HepG2 (cell line): ENCODE measurements around the gene SRGAP2B. TPM values are rescaled to one million over a fixed set of nuclear protein-coding genes. Genes with fewer than 3 reads are reported as not detected.
A peak's percentile ranks its signal among the peaks of the same experiment; 100 is the strongest.
"Not testable (repeated sequence)": the region's sequence is repeated elsewhere in the genome, so short reads cannot be mapped to it uniquely, and the experiment has no call there.

ENCODE experiments used
- ATAC-seq: fragments of 200-7000 bp; cut with Tn5 transposase; 3 replicates; pipeline ENCODE4 v1.9.1; 2020; ENCODE audit warnings: mild to moderate bottlenecking, moderate library complexity
- BruUV-seq: library from RNA; stranded (reverse); fragments of 400-500 nt; replicated peaks from 2 replicates; lab custom pipeline; 2021; lab: Mats Ljungman, UMichigan
- CTCF ChIA-PET: fragments of 300-600 bp; formaldehyde crosslinking; extraction: SDS; loops from one replicate; lab custom pipeline; 2021; ENCODE audit warnings: low total read pairs, inconsistent platforms, low intra/inter-chr PET ratio; lab: Yijun Ruan, JAX
- POLR2A ChIA-PET: fragments of 350-600 bp; sonication (Branson Sonifier 250); formaldehyde crosslinking; loops from one replicate; lab custom pipeline; 2020; ENCODE audit warnings: antibody characterized with exemption, inconsistent platforms; lab: Yijun Ruan, JAX
- DNase-seq: peaks from one replicate; pipeline ENCODE4 v3.0.0-alpha.2; 2015; ENCODE audit warnings: low spot score
- FAIRE-seq: peaks from 3 replicates; lab custom pipeline; 2011; peaks lifted over from hg19 to GRCh38; lab: Jason Lieb, UNC
- H2AFZ ChIP-seq: one replicate; pipeline ENCODE4 v1.6.1; 2011; ENCODE audit warnings: low read length, inconsistent platforms
- H3K27ac ChIP-seq: fragments of 300-600 bp; 3 replicates; pipeline ENCODE4 v1.8.0; 2011; ENCODE audit warnings: mixed run types, mild to moderate bottlenecking, mixed read lengths, low read length, inconsistent platforms; ENCODE audit not compliant: insufficient read depth; ENCODE audit errors: extremely low read length
- H3K27me3 ChIP-seq, 2 experiments: fragments of 200-600 bp in 1 of 2; 2 replicates in 1 of 2; 3 replicates in 1 of 2; pipeline versions ENCODE4 v1.6.0 to v1.8.0; 2011; ENCODE audit warnings: low read length in 2 of 2, mild to moderate bottlenecking in 2 of 2, moderate library complexity in 2 of 2, inconsistent platforms in 1 of 2; ENCODE audit not compliant: insufficient read depth in 2 of 2, control insufficient read depth in 1 of 2
- H3K36me3 ChIP-seq, 2 experiments: fragments of 200-600 bp in 1 of 2; replicated peaks in 1 of 2; 2 replicates in 1 of 2; 3 replicates in 1 of 2; pipeline versions ENCODE4 v1.5.1 to v1.8.0; 2011; ENCODE audit warnings: low read length in 2 of 2, inconsistent platforms in 1 of 2; ENCODE audit not compliant: insufficient read depth in 2 of 2, control insufficient read depth in 1 of 2
- H3K4me1 ChIP-seq: 2 replicates; pipeline ENCODE4 v1.5.1; 2012; ENCODE audit warnings: low read length, inconsistent platforms; ENCODE audit not compliant: insufficient read depth
- H3K4me2 ChIP-seq: 2 replicates; pipeline ENCODE4 v1.6.0; 2011; ENCODE audit warnings: low read depth, low read length, inconsistent platforms
- H3K4me3 ChIP-seq, 3 experiments: fragments of 200-600 bp in 1 of 3; sonication (generic), shearing (Covaris generic) in 1 of 3; replicated peaks in 1 of 3; 2 replicates each; pipeline ENCODE4 v1.5.1; 2011 to 2016; ENCODE audit warnings: low read length in 3 of 3, inconsistent platforms in 2 of 3, low read depth in 2 of 3, mild to moderate bottlenecking in 2 of 3, control low read depth in 1 of 3, mixed read lengths in 1 of 3; ENCODE audit not compliant: insufficient read depth in 1 of 3
- H3K79me2 ChIP-seq: one replicate; pipeline ENCODE4 v1.6.1; 2011; ENCODE audit warnings: low read length, inconsistent platforms; ENCODE audit not compliant: insufficient read depth
- H3K9ac ChIP-seq: 2 replicates; pipeline ENCODE4 v1.6.0; 2011; ENCODE audit warnings: mild to moderate bottlenecking, low read depth, low read length, inconsistent platforms; ENCODE audit not compliant: insufficient read depth
- H3K9me3 ChIP-seq: 2 replicates; pipeline ENCODE4 v1.5.1; 2012; ENCODE audit warnings: mild to moderate bottlenecking, low read length
- H4K20me1 ChIP-seq: 2 replicates; pipeline ENCODE4 v1.6.0; 2011; ENCODE audit warnings: inconsistent platforms, mild to moderate bottlenecking, low read length, moderate library complexity; ENCODE audit not compliant: insufficient read depth
- WGBS: methylation state at CpG from one replicate; pipeline ENCODE4 v1.1.6; 2017; ENCODE audit warnings: low lambda C conversion rate; 5-methylcytosine and 5-hydroxymethylcytosine counted together
- in situ Hi-C: cut with HindIII; loops from 2 replicates; pipeline ENCODE4 v1.10.0; 2017; ENCODE audit warnings: low pct_unique_long_range_greater_than_20kb; ENCODE audit not compliant: extremely low pct_ligation_motif_present
- intact Hi-C: fragments of 100-400 bp; cut with micrococcal nuclease; formaldehyde crosslinking; loops from one replicate; pipeline ENCODE4 v1.10.0; 2022; ENCODE audit not compliant: unreplicated experiment
- polyA plus RNA-seq, 8 experiments: library from polyadenylated mRNA; depleted of rRNA in 3 of 8; stranded (reverse) in 7 of 8; unstranded in 1 of 8; fragments of >200 nt; fragmentation: Illumina TruSeq in 4 of 8; extraction: Trizol in 4 of 8; gene quantifications; 2 replicates each; pipeline versions ENCODE4 v1.2.1 to v1.2.3, GENCODE V29; 2011 to 2016; ENCODE audit warnings: low read depth in 4 of 8, missing spikeins in 1 of 8, mixed read lengths in 1 of 8; ENCODE audit not compliant: insufficient read depth in 1 of 8
- total RNA-seq, 5 experiments: library from RNA; depleted of rRNA; stranded (reverse); fragments of >200 nt; fragmentation: Illumina TruSeq; extraction: Trizol; gene quantifications; 2 replicates each; pipeline ENCODE4 v1.2.3, GENCODE V29; 2016; ENCODE audit warnings: low read depth in 1 of 5

SRGAP2B gene
- total and polyA plus RNA-seq, 2 of the 13 experiments (the other 11 are each of a cell fraction or from before 2014, with no cell fraction given): 9.2 to 16.1 TPM

DNA sequence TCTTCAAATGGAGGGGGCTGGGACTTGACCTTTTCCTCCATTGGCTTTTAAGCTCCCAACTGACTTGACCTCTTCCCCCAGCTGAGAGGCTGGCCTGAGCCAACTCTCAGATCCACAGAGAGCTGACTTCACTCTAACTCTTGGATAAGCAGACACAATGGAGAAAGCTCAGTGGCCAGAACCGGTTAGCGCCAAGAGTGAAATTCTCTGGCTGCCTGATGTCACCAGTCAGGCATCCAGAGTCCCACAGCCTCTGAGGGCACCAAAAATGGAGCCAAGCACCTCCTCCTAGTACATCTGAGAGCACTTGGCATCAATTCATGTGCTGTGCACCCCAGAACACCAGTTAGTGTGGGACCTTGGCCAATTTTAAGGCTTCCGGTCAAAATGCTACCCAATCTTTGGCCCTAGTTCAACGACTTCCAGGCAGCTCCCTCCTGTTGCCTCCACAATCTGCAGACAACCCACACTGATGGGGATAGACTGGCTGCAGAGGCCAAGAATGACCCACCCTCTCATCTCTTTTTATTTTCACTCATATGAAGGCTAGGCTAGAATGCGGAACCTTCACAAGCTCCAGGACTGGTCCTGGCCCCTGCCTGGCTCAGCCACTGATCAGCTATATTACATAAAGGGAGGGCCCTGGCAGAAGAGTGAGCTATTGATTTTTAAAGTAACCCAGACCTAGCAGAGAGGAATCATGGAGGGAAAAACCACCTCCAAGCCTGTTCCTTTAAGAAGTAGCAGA is 200.5 kb downstream of the SRGAP2B start:
- intact Hi-C loops, ATAC-seq, POLR2A ChIA-PET, H3K36me3 ChIP-seq, H3K4me1 ChIP-seq, H3K9ac ChIP-seq, H3K4me2 ChIP-seq, CTCF ChIA-PET, H3K79me2 ChIP-seq, H3K9me3 ChIP-seq, H3K4me3 ChIP-seq, H2AFZ ChIP-seq, H3K27ac ChIP-seq, FAIRE-seq, DNase-seq, H3K27me3 ChIP-seq, BruUV-seq, in situ Hi-C loops, H4K20me1 ChIP-seq: not testable (repeated sequence)
- whole genome bisulfite sequencing: no CpG with 5 or more reads among the region's 5 CpGs

DNA sequence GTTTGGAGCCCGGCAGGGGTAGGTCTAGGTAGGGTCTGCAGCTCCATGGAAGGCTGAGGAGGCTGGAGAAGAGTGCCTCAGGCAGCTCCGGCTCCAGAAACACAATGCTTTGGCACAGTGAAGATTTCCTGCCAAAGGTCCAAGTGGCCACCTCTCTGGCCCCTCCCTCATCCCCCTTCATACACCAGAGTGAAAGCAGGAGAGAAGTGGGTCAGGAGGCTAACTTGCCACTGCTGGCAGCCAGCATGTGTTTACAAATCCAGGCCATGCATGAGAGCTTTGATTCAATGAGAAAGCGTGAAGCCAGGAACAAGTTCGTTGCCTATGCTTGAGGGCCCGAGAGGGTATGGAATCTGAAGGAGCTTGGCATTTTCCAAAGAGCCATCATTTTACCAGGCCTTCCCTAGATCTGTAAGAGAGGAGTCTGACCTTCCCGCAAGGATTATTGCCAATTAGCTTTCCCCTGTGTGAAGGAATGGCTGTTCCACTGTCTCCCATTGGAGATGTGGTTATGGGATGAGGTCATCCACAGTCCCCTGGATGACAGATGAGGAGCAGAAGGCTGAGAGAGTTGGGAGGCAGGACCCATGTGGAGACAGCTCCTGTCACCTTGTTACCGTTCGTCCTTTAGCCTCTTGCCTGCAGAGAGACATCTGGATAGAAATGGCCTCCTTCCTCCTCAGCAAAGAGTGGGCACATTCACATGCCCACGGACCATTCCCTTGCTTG is 201.3 kb downstream of the SRGAP2B start:
- H3K9me3 ChIP-seq, FAIRE-seq, H3K4me3 ChIP-seq, H3K27ac ChIP-seq, in situ Hi-C loops, intact Hi-C loops, BruUV-seq, CTCF ChIA-PET, DNase-seq, H3K4me2 ChIP-seq, H2AFZ ChIP-seq, H3K79me2 ChIP-seq, H3K4me1 ChIP-seq, H3K36me3 ChIP-seq, H3K9ac ChIP-seq, POLR2A ChIA-PET, H3K27me3 ChIP-seq, H4K20me1 ChIP-seq: not testable (repeated sequence)
- ATAC-seq: peak; percentile 55
- WGBS: 95% methylated on average over 3 of the region's 9 CpGs

DNA sequence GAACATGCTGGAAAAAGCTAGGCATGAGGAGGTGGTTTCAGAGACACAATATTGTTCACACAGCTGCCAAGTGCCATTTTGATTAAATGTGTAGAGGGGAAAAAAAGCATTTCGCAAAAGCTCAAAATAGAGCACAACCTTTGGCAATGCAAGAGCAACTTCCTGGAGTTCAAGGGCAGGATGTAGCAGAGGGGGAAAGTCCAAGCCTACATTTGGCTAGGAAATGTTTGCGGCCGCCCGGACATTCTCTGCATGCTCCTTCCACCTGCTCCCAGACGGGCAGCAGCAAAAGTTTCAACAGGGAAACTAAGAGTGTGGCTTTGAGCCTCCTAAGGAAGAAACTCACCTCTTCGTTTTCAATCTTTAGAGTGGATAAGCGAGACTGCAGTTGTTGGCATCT is 202.1 kb downstream of the SRGAP2B start:
- intact Hi-C loops, H3K4me1 ChIP-seq, CTCF ChIA-PET, FAIRE-seq, DNase-seq, H2AFZ ChIP-seq, H4K20me1 ChIP-seq, H3K4me2 ChIP-seq, H3K4me3 ChIP-seq, H3K9me3 ChIP-seq, H3K27ac ChIP-seq, H3K79me2 ChIP-seq, POLR2A ChIA-PET, H3K36me3 ChIP-seq, BruUV-seq, H3K9ac ChIP-seq, H3K27me3 ChIP-seq, in situ Hi-C loops: not testable (repeated sequence)
- WGBS: no CpG with 5 or more reads among the region's 7 CpGs
- ATAC-seq: peak; percentile 86

DNA sequence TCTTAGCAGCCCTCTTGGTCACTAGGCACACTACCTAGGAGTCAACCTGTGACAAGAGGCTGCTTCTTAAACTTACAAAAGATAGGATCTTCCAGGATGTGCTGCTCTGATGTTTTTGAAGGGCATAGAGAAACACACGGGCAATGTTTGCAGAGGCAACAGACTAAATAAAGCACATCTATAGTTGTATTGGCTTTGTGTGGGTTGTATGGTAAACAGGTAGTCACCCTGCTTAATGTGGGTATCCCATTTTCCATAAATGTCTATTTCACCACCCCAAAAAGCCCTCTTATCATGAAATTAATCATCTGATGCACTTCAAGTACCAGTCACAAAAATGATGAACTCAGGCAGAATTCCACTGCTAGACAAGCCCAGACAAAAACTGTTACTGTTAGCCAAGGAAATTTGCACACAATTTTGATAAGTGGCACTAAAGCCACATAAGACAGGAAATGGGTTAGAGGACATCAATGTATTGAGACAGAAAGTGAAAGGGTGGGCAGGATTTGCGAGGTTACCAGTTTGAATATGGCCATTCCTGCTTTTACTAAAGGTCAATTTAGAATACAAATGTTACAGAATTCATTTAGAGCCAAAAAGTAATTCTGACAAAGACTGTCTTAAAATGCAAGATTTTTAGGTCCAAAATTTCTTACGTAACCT is 205.5 kb downstream of the SRGAP2B start:
- H3K9me3 ChIP-seq, DNase-seq, H3K79me2 ChIP-seq, BruUV-seq, POLR2A ChIA-PET, H3K27me3 ChIP-seq, H4K20me1 ChIP-seq, H3K9ac ChIP-seq, ATAC-seq, FAIRE-seq, in situ Hi-C loops, intact Hi-C loops, CTCF ChIA-PET, H3K36me3 ChIP-seq, H3K4me3 ChIP-seq, H3K27ac ChIP-seq, H3K4me2 ChIP-seq, H3K4me1 ChIP-seq, H2AFZ ChIP-seq: not testable (repeated sequence)
- no CpG with 5 or more reads among the region's 3 CpGs for WGBS
